Adipocyte (in vitro differentiated cells): Measurements from ENCODE around the gene SLC22A3.

Experiments used
- DNase-seq: peaks from one replicate; pipeline ENCODE4 v3.0.0-alpha.2; 2015; ENCODE audit warnings: low read depth
- H3K27me3 ChIP-seq: replicated peaks from 2 replicates; pipeline ENCODE4 v1.7.0; 2013; ENCODE audit warnings: mild to moderate bottlenecking, low read length, moderate library complexity; ENCODE audit not compliant: control insufficient read depth, insufficient read depth
- H3K36me3 ChIP-seq: 2 replicates; pipeline ENCODE4 v1.7.0; 2013; ENCODE audit warnings: low read length, mild to moderate bottlenecking, moderate library complexity; ENCODE audit not compliant: control insufficient read depth, insufficient read depth, severe bottlenecking
- H3K4me1 ChIP-seq: 2 replicates; pipeline ENCODE4 v1.7.0; 2013; ENCODE audit warnings: mild to moderate bottlenecking, low read length, moderate library complexity; ENCODE audit not compliant: control insufficient read depth, insufficient read depth
- H3K4me3 ChIP-seq: 2 replicates; pipeline ENCODE4 v1.7.0; 2013; ENCODE audit warnings: mild to moderate bottlenecking, low read length, moderate library complexity
- H3K9ac ChIP-seq: 2 replicates; pipeline ENCODE4 v1.7.0; 2013; ENCODE audit warnings: mild to moderate bottlenecking, low read length, moderate library complexity
- H3K9me3 ChIP-seq: 2 replicates; pipeline ENCODE4 v1.7.0; 2013; ENCODE audit warnings: mild to moderate bottlenecking, low read length, moderate library complexity; ENCODE audit not compliant: control insufficient read depth

Gene SLC22A3

DNA sequence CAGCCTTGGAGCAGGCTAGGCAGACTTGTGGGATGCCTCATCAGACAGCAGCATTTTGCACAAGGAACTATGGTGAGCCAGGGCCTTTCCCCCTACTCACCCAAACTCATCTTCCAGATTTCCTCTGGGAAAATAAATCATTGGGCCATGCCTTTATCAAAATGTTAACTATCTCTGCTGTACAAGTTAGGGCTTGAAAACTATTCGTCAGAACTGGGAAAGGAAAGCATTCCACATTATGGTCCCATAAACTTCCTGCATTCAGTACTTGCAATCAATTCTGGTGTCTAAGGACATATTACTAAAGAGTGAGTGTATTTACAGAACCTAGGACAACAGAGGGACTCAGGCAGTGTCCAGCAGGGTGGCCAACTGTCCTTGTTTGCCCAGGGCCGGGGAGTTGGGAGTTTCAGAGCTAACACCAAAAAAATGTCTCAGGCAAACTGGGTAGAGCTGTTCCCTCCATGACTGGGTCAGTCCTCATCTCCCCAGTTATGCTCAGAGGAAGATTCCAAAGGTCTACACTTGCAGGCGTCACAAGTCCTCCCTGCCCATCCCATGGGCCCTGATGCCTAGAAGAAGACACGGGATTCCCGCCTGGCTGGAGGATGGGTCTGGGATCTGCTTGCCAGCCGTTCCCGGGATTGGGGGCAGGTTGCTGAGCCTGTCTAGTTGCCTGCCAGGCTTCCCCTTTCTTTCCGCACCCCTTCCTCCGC is 72.2 kb downstream of the SLC22A3 start:
- DNase-seq = no peak
- no peaks in the 10 kb centered on the region for H3K27me3 ChIP-seq
- H3K4me1 ChIP-seq = peaks cover 18% of the 10 kb centered on the region

DNA sequence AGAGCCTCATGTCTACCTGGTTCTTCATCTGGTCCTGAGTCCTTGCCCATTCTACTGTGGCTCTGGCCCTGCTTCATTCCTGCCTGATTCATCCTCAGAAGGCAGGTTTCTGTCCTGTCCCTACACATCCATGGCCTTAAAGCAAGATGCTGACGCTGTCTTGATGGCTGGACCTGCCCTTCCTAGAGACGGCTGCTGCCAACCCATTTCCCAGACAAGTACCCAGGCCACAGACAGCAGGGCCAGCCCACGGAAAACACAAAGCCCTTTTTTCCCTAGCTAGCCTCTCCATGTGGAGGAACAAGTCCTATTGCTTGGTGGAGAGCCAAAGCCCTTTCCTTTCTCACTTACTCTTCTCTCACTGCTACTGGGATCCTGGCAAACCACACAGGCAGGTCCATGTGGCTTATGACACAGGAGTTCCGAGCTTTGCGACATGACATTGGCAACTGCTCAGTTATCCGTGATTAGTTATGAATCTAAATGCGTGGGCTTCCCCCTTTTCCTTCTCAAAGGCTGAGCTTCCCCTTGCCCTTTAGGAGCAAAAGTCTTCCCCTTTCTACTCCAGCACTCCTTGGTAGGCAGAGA is 72.9 kb downstream of the SLC22A3 start:
- H3K4me1 ChIP-seq = peaks cover 18% of the 10 kb centered on the region
- H3K36me3 ChIP-seq = no peaks in the 10 kb centered on the region
- DNase-seq = no peak
- no peaks in the 10 kb centered on the region for H3K9me3 ChIP-seq
- no peak overlapping the region for H3K9ac ChIP-seq
- H3K4me3 ChIP-seq = peak overlapping the region; percentile 0
- H3K27me3 ChIP-seq = no peaks in the 10 kb centered on the region

More for the DNA sequence above, 72.2 kb downstream of the SLC22A3 start:
- H3K9ac ChIP-seq = no peak overlapping the region
- H3K4me3 ChIP-seq = no peak overlapping the region
- peaks cover 4% of the 10 kb centered on the region for H3K36me3 ChIP-seq
- no peaks in the 10 kb centered on the region for H3K9me3 ChIP-seq

GRCh38 chr6:160421854-160422253 is 73.7 kb downstream of the SLC22A3 start:
- Histone ChIP-seq H3K36me3 (no peaks in the 10 kb centered on the region), H3K27me3 (no peaks in the 10 kb centered on the region), H3K4me1 (peaks cover 19% of the 10 kb centered on the region), H3K9ac (no peak overlapping the region), H3K9me3 (no peaks in the 10 kb centered on the region), H3K4me3 (peak overlapping the region; percentile 0)
- DNase-seq = peak; percentile 19

DNA sequence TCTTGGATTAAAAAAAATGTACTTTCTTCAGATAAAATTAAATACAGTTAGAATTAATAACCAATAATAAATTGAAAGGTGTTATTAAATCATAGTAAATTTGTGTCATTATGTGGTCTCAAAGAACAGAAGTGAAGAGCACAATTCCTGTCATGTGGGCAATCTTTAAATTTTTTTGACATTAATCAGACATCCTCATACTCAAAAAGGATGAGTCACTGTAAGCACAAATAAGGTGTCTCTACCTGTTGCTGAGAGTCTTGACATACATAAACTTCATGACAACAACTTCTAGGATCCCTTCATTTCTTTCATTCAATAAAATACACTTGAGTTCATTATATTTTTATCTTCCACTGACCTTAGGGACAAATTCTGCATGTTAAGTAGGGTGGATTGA is 76.1 kb downstream of the SLC22A3 start:
- Histone ChIP-seq H3K9me3 (no peaks in the 10 kb centered on the region), H3K36me3 (no peaks in the 10 kb centered on the region), H3K4me1 (peaks cover 39% of the 10 kb centered on the region), H3K4me3 (no peak overlapping the region), H3K27me3 (no peaks in the 10 kb centered on the region), H3K9ac (no peak overlapping the region)
- no peak for DNase-seq

GRCh38 chr6:160426136-160426535 is 78.0 kb downstream of the SLC22A3 start:
- Histone ChIP-seq H3K4me1 (peaks cover 51% of the 10 kb centered on the region), H3K4me3 (no peak overlapping the region), H3K9ac (no peak overlapping the region), H3K9me3 (no peaks in the 10 kb centered on the region), H3K27me3 (no peaks in the 10 kb centered on the region), H3K36me3 (no peaks in the 10 kb centered on the region)
- DNase-seq = no peak

DNA sequence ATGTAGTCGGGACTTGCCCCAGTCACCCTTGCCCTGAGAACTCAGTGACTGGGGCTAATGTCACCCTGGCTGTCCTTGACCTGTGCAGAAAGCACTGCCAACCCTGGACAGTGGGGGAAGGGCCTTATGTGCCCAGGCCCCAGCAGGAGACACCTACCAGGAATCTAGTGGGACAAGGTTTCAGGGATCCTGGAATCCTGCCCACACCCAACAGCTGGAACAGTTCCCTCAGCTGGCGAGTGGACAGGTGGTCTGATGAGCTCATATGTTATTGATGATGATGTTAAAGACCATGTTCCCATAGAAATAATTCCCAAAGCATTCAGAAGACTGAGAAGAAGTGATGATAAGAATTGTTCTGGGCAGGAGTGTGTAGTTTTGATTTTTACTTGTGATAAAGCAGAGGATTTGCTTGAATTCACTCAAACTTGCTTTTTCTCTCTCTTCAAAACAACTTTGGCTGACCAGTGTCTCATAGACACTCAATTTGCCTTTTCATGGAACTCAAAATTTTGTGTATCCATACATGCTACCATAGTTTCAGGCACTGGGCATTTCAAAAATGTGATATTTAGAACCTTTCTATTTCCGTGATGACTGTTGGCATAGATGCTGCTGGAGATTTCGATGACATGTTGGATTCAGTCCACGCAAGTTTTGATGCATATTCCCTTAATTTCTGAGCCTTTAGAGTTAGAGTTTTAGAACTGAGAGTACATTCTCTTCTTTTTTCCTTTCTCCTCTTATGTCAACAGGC is 79.3 kb downstream of the SLC22A3 start:
- no peaks in the 10 kb centered on the region for H3K9me3 ChIP-seq
- no peak overlapping the region for H3K9ac ChIP-seq
- no peak overlapping the region for H3K4me3 ChIP-seq
- H3K4me1 ChIP-seq = peaks cover 51% of the 10 kb centered on the region
- DNase-seq = no peak
- no peaks in the 10 kb centered on the region for H3K27me3 ChIP-seq
- H3K36me3 ChIP-seq = no peaks in the 10 kb centered on the region

DNA sequence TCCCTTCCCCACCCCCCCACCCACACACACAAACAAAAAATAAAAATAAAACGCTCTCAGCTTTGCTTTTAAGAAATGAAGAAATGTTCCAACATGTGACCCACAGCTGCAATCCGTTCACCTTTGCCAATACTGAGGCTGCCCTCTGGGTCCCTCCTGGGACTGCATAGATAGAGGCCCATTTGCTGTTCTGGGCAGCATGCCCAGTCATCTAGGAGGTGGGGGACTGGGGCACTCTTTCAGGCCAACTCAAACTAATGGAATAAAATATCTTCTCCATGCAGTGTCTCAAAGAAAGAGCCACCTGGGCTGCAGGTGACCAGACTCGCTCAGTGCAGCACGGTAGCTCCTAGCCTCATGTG is 79.9 kb downstream of the SLC22A3 start:
- no peaks in the 10 kb centered on the region for H3K36me3 ChIP-seq
- H3K9me3 ChIP-seq = no peaks in the 10 kb centered on the region
- peaks cover 51% of the 10 kb centered on the region for H3K4me1 ChIP-seq
- peak; percentile 20 for DNase-seq
- no peak overlapping the region for H3K9ac ChIP-seq
- H3K4me3 ChIP-seq = no peak overlapping the region
- no peaks in the 10 kb centered on the region for H3K27me3 ChIP-seq

- Histone ChIP-seq H3K4me3 (no peak overlapping the region), H3K4me1 (peaks cover 51% of the 10 kb centered on the region), H3K9ac (no peak overlapping the region), H3K27me3 (no peaks in the 10 kb centered on the region), H3K9me3 (no peaks in the 10 kb centered on the region), H3K36me3 (no peaks in the 10 kb centered on the region)
- no peak for DNase-seq
These were observed 80.8 kb downstream of the SLC22A3 start for GRCh38 chr6:160428818-160429619.

GRCh38 chr6:160429620-160429895 is 81.4 kb downstream of the SLC22A3 start:
- H3K36me3 ChIP-seq = no peaks in the 10 kb centered on the region
- H3K9ac ChIP-seq = no peak overlapping the region
- H3K27me3 ChIP-seq = no peaks in the 10 kb centered on the region
- peaks cover 51% of the 10 kb centered on the region for H3K4me1 ChIP-seq
- H3K9me3 ChIP-seq = no peaks in the 10 kb centered on the region
- no peak overlapping the region for H3K4me3 ChIP-seq
- no peak for DNase-seq

DNA sequence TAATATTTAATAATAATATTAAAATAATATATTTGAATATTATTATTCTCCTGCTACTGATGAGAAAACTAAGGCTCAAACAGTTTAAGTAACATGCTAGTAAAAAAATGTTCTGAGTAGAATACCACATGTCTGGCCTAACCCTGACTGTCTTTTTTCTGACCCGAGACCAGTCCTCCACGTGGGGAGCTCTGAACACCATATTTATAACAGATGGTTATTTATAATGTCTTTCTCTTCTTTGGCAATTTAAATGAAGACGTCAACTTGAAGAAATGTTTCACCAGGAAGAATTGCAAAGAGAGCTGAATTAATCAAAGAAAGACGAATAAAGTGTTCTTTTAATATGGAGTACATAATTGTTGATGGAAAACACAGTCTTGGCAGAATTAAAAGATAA is 82.0 kb downstream of the SLC22A3 start:
- Histone ChIP-seq H3K4me1 (peaks cover 51% of the 10 kb centered on the region), H3K9ac (no peak overlapping the region), H3K27me3 (no peaks in the 10 kb centered on the region), H3K4me3 (no peak overlapping the region), H3K9me3 (no peaks in the 10 kb centered on the region), H3K36me3 (no peaks in the 10 kb centered on the region)
- peak; percentile 15 for DNase-seq

GRCh38 chr6:160430751-160431150 is 82.6 kb downstream of the SLC22A3 start:
- DNase-seq = no peak
- Histone ChIP-seq H3K4me1 (peaks cover 51% of the 10 kb centered on the region), H3K27me3 (no peaks in the 10 kb centered on the region), H3K9me3 (no peaks in the 10 kb centered on the region), H3K4me3 (peak overlapping the region; percentile 8), H3K36me3 (no peaks in the 10 kb centered on the region), H3K9ac (peak overlapping the region; percentile 1)
